Heart right ventricle (tissue), 16 donors: Measurements from ENCODE around the gene GMFB. TPM values are rescaled to one million over a fixed set of nuclear protein-coding genes. Genes with fewer than 3 reads are reported as not detected.

Source experiments
- ATAC-seq, 8 donors: fragments of 200-7000 bp; cut with Tn5 transposase; one replicate each; pipeline ENCODE4 v1.9.1; 2020; ENCODE audit warnings: mild to moderate bottlenecking in 8 of 8, moderate library complexity in 8 of 8, moderate number of reproducible peaks in 1 of 8
- DNase-seq, 2 donors: peaks; one replicate each; pipeline ENCODE4 v3.0.0-alpha.2; 2020
- H3K27ac ChIP-seq, 10 donors: fragments of 200-600 bp; sonication (generic) in 2 of 10; one replicate each; pipeline versions ENCODE4 v1.5.0 to v1.8.0; 2020 to 2022; ENCODE audit warnings: mild to moderate bottlenecking in 3 of 10
- H3K27me3 ChIP-seq, 7 donors: fragments of 200-600 bp; one replicate each; pipeline ENCODE4 v1.8.0; 2021 to 2022; ENCODE audit warnings: mild to moderate bottlenecking in 2 of 7
- H3K36me3 ChIP-seq, 9 donors: fragments of 200-600 bp; sonication (generic) in 1 of 9; one replicate each; pipeline versions ENCODE4 v1.5.0 to v1.8.0; 2020 to 2022; ENCODE audit warnings: mild to moderate bottlenecking in 2 of 9
- H3K4me1 ChIP-seq, 9 donors: fragments of 200-600 bp; sonication (generic) in 1 of 9; one replicate each; pipeline versions ENCODE4 v1.5.0 to v1.8.0; 2020 to 2022; ENCODE audit warnings: mild to moderate bottlenecking in 4 of 9
- H3K4me3 ChIP-seq, 10 donors: fragments of 200-600 bp; sonication (generic) in 2 of 10; one replicate each; pipeline versions ENCODE4 v1.5.0 to v1.8.0; 2020 to 2022; ENCODE audit warnings: mild to moderate bottlenecking in 7 of 10, moderate library complexity in 2 of 10
- H3K9me3 ChIP-seq, 11 donors: fragments of 200-600 bp in 10 of 11; sonication (generic) in 2 of 11; one replicate each; pipeline versions ENCODE4 v1.5.0 to v1.8.0; 2013 to 2022; ENCODE audit warnings: mild to moderate bottlenecking in 2 of 11, control low read depth in 1 of 11, moderate library complexity in 1 of 11
- CTCF ChIP-seq, 9 donors: fragments of 200-600 bp; sonication (generic) in 2 of 9; IDR thresholded peaks; one replicate each; pipeline versions ENCODE4 v1.5.0 to v1.8.0; 2021 to 2022; ENCODE audit warnings: antibody characterized with exemption in 9 of 9, mild to moderate bottlenecking in 5 of 9, moderate library complexity in 1 of 9
- WGBS, 2 donors: extraction: QIAGEN DNeasy Blood & Tissue Kit; methylation state at CpG; one replicate each; pipeline ENCODE4 v1.1.7; 2013; ENCODE audit warnings: inconsistent platforms in 1 of 2; 5-methylcytosine and 5-hydroxymethylcytosine counted together
- intact Hi-C, 10 donors: fragments of 100-400 bp; cut with DNase I; formaldehyde crosslinking; loops; one replicate each; pipeline versions ENCODE4 v1.11.1 to v1.14.2; 2022
- long read RNA-seq, 3 donors: library from polyadenylated mRNA; unstranded; transcript quantifications; one replicate each; pipeline ENCODE4 v2.0.0, GENCODE V29; 2020 to 2021
- polyA plus RNA-seq, 2 donors: library from polyadenylated mRNA; stranded (reverse); fragments of 200-250 nt; gene quantifications; one replicate each; pipeline ENCODE4 v1.2.3, GENCODE V29; 2013
- total RNA-seq, 10 donors: library from RNA; stranded (reverse); fragmentation: NEBNext Ultra II Directional in 3 of 10; extraction: Animal tissue kit (Norgen Biotek cat#: 25700) in 3 of 10; gene quantifications; one replicate each; pipeline versions ENCODE4 v1.2.1 to v1.2.4, GENCODE V29; 2021 to 2023
- donor health status: Arrhythmogenic right ventricular cardiomyopathy.
- donor health status: ischemic (EF 13 %, LVEDD 7.1; RV severe dilation, severe dysfunction).
- donor health status: healthy with polysubstance abuse.
- donor health status: DM: no; HTN: yes; CAD: no.
- donor health status: DM: no; HTN: no; CAD: no.
- donor health status: ischemic (EF 25% LVEDD 6.9; RV normal size, moderate dysfunction).
- donor health status: ischemic (EF 25% LVEDD 5.7; RV mildly dilated, moderate dysfunction).
- donor health status: healthy.
- donor health status: DM: yes; HTN: yes; CAD: no.
- donor health status: Ischemic cardiomyopathy.
- donor health status: ischemic (EF 35%, LVEDD 5.7; RV mildly dilated, moderate dysfunction).
- donor health status: nonischemic (EF 11% LVEDD 7.7; RV severe dilation, severe dysfunction).
- donor health status: DM: yes; HTN: yes; CAD: no.
- donor health status: PGD.
- donor health status: ischemic (EF 29% LVEDD 5.4; RV normal size, mild dysfunction).
- donor health status: nonischemic (EF 23%, LVEDD 6.1; RV moderate dilation, normal function).

GMFB gene
- total RNA-seq (10 to 100 TPM; 16.8 to 30.5 (median 20.2) TPM), polyA plus RNA-seq (1 to 10 TPM; 9.1 to 9.6 TPM)
- long read RNA-seq, donor 1, full-length matches to known transcripts: 24 of 31 reads
- long read RNA-seq, donor 1, partial matches to known transcripts: 3 of 31 reads
- long read RNA-seq, donor 1, other reads (novel, unspliced or antisense): 4 of 31 reads
- long read RNA-seq, donor 2, full-length matches to known transcripts: 49 of 58 reads
- long read RNA-seq, donor 2, partial matches to known transcripts: 0 of 58 reads
- long read RNA-seq, donor 2, other reads (novel, unspliced or antisense): 9 of 58 reads
- long read RNA-seq, donor 3, full-length matches to known transcripts: 26 of 47 reads
- long read RNA-seq, donor 3, partial matches to known transcripts: 3 of 47 reads
- long read RNA-seq, donor 3, other reads (novel, unspliced or antisense): 18 of 47 reads

DNA sequence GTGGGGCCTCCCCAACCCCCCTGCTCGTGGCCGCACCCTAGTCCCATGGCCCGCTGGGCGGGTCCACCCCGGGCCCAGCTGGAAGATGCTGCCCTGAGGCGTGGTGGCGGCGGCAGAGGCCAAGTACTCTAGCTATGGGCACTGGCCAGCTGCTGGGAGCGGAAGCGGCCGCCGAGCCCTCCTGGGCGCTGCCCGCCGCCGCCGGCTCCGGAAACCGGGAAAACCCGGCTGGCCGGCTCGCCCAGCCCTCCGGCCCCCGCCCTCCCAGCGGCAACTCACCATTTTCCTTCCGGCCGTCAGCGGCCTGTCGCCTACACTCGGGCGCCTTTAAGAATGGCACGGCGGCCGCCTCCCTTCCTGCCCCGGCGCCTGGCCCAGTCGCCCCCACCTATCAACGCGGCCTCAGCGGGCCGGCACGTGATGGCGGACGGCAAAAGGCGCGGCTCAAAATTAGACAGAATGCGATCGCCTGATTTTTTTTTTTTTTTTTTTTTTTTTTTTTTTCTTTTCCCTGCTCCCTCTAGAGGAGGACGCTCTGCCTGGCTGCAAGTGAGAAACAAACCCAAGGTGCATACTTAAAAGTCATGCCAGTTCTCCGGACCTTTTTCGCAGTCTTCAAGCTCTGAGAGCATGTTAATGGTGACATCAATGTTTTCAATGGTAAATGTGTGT lies at the start of gene GMFB:
Gene GMFB (minus strand): TSS at position 335 of the 672 bp plus-strand sequence. CDS start 53 bp downstream, at position 282.
- peak within 1 kb of the TSS; percentile 61 to 96 (median 84) for H3K4me3 ChIP-seq
- intact Hi-C loops: loop anchor here in 4 of 10 donors (2.0 to 5.0 kb wide), 2 partner anchors 20 to 46 kb away; partner anchors contain the start of genes CNIH1 (in 3 of the 4) and CGRRF1 (in 1 of the 4)
- no peaks in the 10 kb centered on the region for H3K9me3 ChIP-seq
- peak in 8 of 9 donors; percentile 31 to 70 (median 47) for TF ChIP-seq CTCF (IDR thresholded peaks at IDR 0.05)
- ATAC-seq (peak; percentile 97 to 98 (median 98)), DNase-seq (peak; percentile 94 to 95)
- peak within 1 kb of the TSS; percentile 87 to 99 (median 98) for H3K27ac ChIP-seq
- peaks cover 6 to 55% (median 34%) of the 10 kb centered on the region in 9 donors for H3K4me1 ChIP-seq
- no peaks in the 10 kb centered on the region for H3K27me3 ChIP-seq
- H3K36me3 ChIP-seq: peaks cover 0 to under 1% (median 0%) of the 10 kb centered on the region in 9 donors
- WGBS, 2 donors: 0% methylated on average over 51 of the region's 51 CpGs

- no peaks in the 10 kb centered on the region for H3K27me3 ChIP-seq
- H3K9me3 ChIP-seq: no peaks in the 10 kb centered on the region
- ATAC-seq: no peak
- 98 to 99% methylated on average over 3 of the region's 3 CpGs for WGBS, 2 donors
- intact Hi-C loops: no loop called here
- TF ChIP-seq CTCF (IDR thresholded peaks at IDR 0.05): no peak
- H3K4me3 ChIP-seq: no peak overlapping the region
- no peak overlapping the region for H3K27ac ChIP-seq
- no peak for DNase-seq
- H3K4me1 ChIP-seq: peaks cover 0 to 9% (median 0%) of the 10 kb centered on the region in 9 donors
- H3K36me3 ChIP-seq: peaks cover 0 to 63% (median 27%) of the 10 kb centered on the region in 9 donors
These were observed 49.3 kb upstream of the GMFB start for GRCh38 chr14:54538055-54538454.

DNA sequence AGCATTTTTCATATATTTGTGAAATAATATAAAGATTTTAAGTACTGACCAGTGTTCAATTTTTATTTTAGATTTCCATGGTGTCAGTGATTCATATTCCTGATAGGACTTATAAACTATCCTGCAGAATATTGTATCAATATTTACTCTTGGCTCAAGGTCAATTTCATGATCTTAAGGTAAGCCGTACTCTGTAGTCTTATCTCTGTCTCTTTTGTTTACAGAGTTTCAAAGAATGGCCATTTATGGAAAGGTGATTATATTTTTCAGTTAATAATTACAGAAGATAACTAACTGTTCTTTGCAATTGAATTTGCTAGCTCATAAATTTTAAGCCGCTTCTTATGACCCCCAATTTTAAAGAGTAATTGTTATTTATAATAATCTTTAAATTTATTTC lies 48.9 kb upstream of the GMFB start:
- Histone ChIP-seq H3K9me3 (no peaks in the 10 kb centered on the region), H3K27me3 (no peaks in the 10 kb centered on the region), H3K27ac (no peak overlapping the region), H3K4me3 (no peak overlapping the region), H3K36me3 (peaks cover 0 to 64% (median 27%) of the 10 kb centered on the region in 9 donors), H3K4me1 (peaks cover 0 to 9% (median 0%) of the 10 kb centered on the region in 9 donors)
- ATAC-seq (no peak), DNase-seq (no peak)
- TF ChIP-seq CTCF (IDR thresholded peaks at IDR 0.05): no peak
- intact Hi-C loops: no loop called here
- 96 to 97% methylated on average over 2 of the region's 2 CpGs for WGBS, 2 donors

DNA sequence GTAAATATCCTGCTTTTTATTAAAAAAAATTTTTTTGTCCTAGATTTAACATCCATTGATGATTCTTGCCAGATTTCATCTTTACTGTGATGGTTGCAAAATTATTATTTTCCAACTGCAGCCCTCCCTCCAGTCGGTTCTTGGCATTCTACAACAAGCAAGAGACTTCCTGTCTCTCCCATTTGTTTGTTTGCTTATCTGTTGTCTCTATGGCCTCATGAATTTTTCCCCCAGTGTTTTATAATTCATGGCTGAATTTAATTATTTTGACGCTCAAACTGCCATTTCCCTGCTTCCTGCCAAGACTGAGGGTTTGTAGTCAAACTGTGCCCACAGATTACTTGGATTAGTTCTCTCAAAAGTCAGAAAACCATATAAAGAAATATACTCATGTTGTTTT lies 46.9 kb upstream of the GMFB start:
- 33 to 43% methylated on average over 2 of the region's 2 CpGs for WGBS, 2 donors
- Histone ChIP-seq H3K4me1 (peaks cover 0 to 9% (median 0%) of the 10 kb centered on the region in 9 donors), H3K4me3 (no peak overlapping the region), H3K36me3 (peaks cover 0 to 75% (median 27%) of the 10 kb centered on the region in 9 donors), H3K9me3 (no peaks in the 10 kb centered on the region), H3K27ac (no peak overlapping the region), H3K27me3 (no peaks in the 10 kb centered on the region)
- ATAC-seq (no peak), DNase-seq (no peak)
- TF ChIP-seq CTCF (IDR thresholded peaks at IDR 0.05): no peak
- intact Hi-C loops: no loop called here
